CD4-positive, alpha-beta T cell treated with Interleukin-21 for 1 hour (primary cell): ENCODE results near the gene RAB20.
"Not testable (repeated sequence)": the region's sequence is repeated elsewhere in the genome, so short reads cannot be mapped to it uniquely, and the experiment has no call there.

Experiments
- DNase-seq: peaks from one replicate; pipeline ENCODE4 v3.0.0-alpha.2; 2020

The RAB20 gene, protein sequence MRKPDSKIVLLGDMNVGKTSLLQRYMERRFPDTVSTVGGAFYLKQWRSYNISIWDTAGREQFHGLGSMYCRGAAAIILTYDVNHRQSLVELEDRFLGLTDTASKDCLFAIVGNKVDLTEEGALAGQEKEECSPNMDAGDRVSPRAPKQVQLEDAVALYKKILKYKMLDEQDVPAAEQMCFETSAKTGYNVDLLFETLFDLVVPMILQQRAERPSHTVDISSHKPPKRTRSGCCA

DNA sequence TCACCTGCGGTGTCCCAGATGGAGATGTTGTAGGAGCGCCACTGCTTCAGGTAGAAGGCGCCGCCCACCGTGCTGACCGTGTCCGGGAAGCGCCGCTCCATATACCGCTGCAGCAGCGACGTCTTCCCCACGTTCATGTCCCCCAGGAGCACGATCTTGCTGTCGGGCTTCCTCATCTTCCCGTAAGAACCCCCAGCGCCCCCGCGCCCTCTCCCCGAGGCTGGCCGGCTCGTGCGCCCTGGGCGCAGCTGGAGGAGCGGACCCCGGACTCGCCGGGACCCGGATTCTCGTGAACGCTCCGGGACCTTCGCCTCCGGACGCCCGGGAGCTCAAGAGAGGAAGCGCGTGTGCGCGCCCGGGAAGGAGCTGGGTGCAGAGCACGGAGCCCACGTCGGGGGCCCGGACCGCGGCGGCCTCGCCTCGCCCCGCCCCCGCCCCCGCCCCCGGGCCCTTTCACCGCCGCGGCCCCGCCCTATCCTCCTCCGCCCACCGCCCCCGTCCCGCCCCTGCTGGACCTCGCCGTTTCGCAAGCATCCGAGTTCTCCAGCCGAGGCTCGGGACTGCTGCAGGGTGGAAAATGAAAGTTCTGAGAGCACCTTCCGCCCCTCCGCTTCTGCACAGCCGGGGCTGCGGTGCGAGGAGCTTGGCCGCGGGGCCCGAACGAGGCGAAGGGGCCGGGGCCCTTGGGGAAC, at the start of gene RAB20:
RAB20 (minus strand) TSS at position 379 of the 692 bp plus-strand sequence; CDS start at position 176, 203 bp downstream.
- peak; percentile 68 for DNase-seq

GRCh38 chr13:110610955-110611595, 49.6 kb upstream of the RAB20 start:
- DNase-seq: peak; percentile 11

- no peak for DNase-seq
These were observed 46.2 kb upstream of the RAB20 start for GRCh38 chr13:110607675-110608224.

DNA sequence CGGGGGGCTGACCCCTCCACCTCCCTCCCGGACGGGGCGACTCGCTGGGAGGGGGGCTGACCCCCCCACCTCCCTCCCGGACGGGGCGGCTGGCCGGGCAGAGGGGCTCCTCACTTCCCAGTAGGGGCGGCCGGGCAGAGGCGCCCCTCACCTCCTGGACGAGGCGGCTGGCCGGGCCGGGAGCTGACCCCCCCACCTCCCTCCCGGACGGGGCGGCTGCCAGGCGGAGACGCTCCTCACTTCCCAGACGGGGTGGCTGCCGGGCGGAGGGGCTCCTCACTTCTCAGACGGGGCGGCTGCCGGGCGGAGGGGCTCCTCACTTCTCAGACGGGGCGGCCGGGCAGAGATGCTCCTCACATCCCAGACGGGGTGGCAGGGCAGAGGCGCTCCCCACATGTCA, 44.8 kb upstream of the RAB20 start:
- not testable (repeated sequence) for DNase-seq

- DNase-seq: no peak
These were observed 43.6 kb upstream of the RAB20 start for GRCh38 chr13:110605132-110605531.

DNA sequence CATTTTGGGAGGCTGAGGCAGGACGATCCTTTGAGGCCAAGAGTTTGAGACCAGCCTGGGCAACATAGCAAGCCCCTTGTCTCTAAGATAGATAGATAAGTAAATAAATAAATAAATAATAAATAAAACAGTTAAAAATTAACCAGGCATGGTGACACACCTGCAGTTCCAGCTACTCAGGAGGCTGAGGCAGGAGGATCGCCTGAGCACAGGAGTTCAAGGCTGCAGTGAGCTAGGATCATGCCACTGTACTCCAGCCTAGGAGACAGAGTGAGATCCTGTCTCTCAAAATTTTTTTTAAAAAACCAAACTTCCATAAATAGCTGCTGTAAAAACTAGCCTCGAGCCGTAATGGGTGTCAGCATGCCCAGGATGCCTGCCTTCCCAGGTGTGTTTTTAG, 39.5 kb upstream of the RAB20 start:
- DNase-seq: no peak

DNA sequence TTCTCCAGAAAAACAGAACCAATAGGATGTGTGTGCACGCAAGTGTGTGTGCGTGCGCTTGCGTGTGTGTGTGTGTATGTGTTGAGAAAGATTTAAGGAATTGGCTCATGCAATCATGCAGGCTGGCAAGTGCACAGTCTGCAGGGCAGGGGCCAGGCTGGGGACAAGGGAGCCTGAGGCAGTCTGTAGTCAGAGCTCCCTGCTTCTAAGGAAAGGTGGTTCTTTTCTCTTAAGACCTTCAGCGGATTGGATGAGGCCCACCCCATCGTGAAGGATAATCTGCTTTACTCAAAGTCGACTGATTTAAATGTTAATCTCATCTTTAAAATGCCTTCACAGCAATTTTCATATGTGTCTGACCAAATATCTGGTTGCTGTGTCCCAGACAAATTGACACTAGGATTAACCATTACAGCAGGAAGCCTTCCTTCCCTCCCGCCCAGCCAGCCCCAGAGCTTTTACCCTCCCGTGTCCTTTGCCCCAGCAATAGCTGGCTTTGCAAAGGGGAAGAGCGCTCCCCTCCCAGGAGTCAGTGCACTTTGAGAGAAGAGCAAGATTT, 38.8 kb upstream of the RAB20 start:
- no peak for DNase-seq

- no peak for DNase-seq
These were observed 35.6 kb upstream of the RAB20 start for GRCh38 chr13:110597041-110597689.

GRCh38 chr13:110593430-110594130, 32.1 kb upstream of the RAB20 start:
- peak; percentile 58 for DNase-seq

- DNase-seq: no peak
These were observed 31.1 kb upstream of the RAB20 start for GRCh38 chr13:110592665-110593064.

DNA sequence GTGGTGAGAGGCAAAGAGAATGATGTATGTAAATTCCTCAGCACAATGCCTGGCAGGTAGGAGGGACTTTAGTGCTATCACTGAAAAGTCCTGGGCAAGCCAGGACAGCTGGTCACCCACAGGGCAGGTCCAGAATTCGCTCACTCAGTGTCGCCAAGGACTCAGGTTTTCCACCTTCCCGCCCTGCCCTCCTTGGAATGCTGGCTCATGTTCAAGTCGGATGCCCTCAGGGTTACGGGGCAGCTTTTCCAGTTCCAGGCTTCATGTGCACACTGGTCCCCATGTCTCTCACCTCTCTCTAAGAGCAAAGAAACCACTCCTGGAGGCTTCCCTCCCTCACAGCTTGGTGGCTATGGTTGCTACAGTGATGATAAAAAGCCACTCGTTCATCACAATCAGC, 29.1 kb upstream of the RAB20 start:
- no peak for DNase-seq

DNA sequence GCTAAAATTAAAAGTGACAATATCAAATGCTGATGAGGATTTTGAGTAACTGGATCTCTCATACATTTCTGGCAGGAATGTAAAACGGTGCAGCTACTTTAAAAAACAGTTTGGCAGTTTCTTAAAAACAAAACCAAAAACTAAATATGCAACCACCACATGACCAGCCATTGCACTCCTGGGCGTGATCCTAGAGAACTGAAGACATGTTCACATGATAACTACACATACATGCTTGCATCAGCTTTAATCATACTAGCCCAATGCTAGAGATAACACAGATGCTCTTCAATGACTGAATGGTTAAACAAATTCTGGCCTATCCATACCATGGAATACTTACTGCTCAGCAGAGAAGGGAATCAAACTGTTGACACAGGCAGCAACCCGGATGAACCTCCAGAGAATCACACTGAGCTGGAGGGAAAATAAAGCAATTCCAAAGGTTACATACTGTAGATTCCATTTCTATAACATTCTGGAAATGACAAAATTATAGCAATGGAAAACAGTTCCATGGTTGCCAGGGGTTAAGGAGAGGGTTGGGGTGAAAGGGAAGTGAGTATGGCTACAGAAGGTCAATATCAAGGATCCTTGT, 28.4 kb upstream of the RAB20 start:
- no peak for DNase-seq

GRCh38 chr13:110583178-110583865, 21.8 kb upstream of the RAB20 start:
- no peak for DNase-seq

- DNase-seq: no peak
These were observed 21.0 kb upstream of the RAB20 start for GRCh38 chr13:110582421-110582954.

DNA sequence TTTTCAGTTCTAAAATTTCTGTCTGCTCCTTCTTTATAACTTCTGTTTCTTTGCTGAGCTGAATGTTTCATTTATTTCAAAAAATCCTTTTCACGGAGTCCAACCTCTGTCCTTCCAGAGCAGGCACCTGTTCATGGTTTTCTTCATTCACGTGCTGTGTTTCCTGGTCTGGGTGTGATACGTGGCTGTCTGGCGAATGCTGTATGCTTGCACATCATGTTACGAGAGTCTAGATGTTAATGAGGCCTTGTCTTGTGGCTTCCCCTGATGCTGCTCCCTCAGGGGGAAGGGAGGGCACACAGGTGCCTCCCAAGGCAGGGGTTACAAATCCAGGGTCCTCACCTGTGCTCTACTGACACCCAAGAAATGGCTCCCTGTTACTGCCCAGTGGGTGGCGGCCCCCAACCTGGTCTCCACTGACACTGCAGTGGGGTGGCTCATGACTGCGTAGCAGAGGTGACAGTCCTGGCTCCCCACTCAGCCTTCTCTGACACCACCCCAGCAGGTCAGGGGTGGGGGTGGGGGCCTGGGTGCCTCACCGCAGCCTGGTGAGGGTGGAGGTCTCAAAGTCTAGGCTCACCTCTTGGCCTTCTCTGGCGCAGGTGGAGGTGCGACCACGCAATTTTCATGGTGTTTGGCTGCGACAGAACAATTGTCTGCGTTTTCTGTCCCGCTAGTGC, 20.1 kb upstream of the RAB20 start:
- DNase-seq: no peak

- no peak for DNase-seq
These were observed 19.3 kb upstream of the RAB20 start for GRCh38 chr13:110580800-110581199.

- no peak for DNase-seq
These were observed 16.8 kb upstream of the RAB20 start for GRCh38 chr13:110578363-110578762.

DNA sequence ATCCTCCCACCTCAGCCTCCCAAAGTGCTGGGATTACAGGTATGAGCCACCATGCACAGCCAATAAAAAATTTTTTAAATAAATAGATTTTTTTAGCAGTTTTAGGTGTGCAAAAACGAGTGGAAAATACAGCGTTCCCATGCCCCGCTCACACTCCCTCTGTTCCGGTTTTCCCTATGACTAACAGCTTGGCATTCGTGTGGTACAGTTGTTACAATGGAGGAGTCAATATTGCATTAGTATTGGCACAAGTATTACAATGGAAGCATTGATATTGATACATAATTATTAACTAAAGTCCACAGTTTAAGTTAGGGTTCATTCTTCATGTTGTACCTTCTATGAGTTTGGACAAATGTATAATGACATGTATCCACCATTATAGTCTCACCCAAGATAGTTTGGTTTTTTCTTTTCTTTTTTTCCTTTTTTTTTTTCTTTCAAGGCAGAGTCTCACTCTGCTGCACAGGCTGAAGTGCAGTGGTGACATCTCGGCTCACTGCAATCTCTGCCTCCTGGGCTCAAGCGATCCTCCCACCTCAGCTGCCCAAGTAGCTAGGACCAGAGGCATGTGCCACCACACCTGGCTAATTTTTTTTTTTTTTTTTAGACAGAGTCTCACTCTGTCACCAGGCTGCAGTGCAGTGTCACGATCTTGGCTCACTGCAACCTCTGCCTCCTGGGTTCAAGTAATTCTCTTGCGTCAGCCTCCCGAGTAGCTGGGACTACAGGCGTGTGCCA, 15.4 kb upstream of the RAB20 start:
- DNase-seq: no peak

GRCh38 chr13:110576070-110576394, 14.5 kb upstream of the RAB20 start:
- no peak for DNase-seq
